ENCODE results near the gene TMIGD1. TPM values are rescaled to one million over a fixed set of nuclear protein-coding genes. Genes with fewer than 3 reads are reported as not detected.
A peak's percentile ranks its signal among the peaks of the same experiment; 100 is the strongest.

TMIGD1 gene
- total and polyA plus RNA-seq, 2 experiments from 2014 or later: not detected

DNA sequence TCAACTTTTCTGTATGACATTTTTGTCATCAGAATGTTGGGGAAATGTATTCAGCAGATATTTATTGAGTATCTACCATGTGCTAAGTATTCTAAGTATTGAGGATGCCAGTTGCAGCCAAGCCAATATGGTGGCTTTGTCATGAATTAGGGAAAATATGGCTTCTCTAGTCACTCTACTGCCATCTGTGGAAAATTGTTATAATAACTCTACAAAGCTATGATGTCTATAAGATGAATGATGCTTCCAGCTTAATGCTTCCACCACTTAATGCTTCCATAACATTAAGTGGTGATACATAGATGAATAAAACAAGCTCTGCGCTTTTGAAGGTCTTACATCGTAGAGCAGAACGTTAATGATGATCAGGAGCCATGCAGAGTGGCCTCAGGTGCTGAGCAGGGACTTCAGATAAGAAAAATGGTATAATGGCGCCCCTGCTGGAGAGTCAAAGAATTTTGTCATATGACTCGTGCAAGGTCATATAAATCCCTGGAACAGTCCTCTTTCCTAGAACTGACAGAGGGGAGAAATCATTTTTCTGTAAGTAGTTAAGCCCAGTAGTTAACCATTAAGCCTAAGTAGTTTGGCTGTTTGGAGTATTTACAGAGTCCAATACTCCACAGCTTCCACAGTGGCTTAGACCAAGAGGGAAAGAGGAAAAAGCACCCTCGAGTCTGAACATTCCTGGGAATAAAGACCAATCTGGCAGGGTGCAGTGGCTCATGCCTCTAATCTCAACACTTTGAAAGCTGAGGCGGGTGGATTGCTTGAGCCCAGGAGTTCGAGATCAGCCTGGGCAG, 2.7 kb upstream of the TMIGD1 start (continued):
- TF ChIP-seq, protein P1, sequence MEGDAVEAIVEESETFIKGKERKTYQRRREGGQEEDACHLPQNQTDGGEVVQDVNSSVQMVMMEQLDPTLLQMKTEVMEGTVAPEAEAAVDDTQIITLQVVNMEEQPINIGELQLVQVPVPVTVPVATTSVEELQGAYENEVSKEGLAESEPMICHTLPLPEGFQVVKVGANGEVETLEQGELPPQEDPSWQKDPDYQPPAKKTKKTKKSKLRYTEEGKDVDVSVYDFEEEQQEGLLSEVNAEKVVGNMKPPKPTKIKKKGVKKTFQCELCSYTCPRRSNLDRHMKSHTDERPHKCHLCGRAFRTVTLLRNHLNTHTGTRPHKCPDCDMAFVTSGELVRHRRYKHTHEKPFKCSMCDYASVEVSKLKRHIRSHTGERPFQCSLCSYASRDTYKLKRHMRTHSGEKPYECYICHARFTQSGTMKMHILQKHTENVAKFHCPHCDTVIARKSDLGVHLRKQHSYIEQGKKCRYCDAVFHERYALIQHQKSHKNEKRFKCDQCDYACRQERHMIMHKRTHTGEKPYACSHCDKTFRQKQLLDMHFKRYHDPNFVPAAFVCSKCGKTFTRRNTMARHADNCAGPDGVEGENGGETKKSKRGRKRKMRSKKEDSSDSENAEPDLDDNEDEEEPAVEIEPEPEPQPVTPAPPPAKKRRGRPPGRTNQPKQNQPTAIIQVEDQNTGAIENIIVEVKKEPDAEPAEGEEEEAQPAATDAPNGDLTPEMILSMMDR (conservative IDR thresholded peaks at IDR 0.05; ENCODE audit: low read depth in 2 of 2): peak; percentile 72 to 88
- TF ChIP-seq ZNF114 (CRISPR knock-in tag; IDR thresholded peaks at IDR 0.05) (0 out of 2 replicates have a peak, but pooled peaks have one; percentile 36), NANOG (IDR thresholded peaks at IDR 0.05; ENCODE audit: borderline replicate concordance) (no peak)

DNA sequence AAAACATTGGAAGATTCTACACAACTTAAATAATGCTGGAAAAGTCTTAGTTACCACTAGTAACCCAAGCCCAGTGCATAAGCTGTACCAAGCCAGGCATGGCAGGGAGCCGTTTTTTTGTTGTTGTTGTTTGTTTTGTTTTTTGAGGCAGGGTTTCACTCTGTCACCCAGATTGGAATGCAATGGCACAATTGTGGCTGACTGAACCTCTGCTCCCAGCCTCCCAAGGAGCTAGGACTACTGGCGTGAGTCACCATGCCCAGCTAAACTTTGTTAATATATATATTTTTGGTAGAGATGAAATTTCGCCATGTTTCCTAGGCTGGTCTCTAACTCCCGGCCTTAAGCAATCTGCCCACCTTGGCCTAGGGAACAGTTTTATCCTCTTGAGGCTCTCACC, 564 bp upstream of the TMIGD1 start:
- no peaks in the 10 kb centered on the region for H3K4me1 ChIP-seq (ENCODE audit: insufficient read depth)
- no peaks in the 10 kb centered on the region for H3F3A ChIP-seq (replicated peaks; ENCODE audit: low read depth)
- no peak for ATAC-seq
- H3K4me1 Mint-ChIP-seq: no peaks in the 10 kb centered on the region
- no peaks in the 10 kb centered on the region for H3K79me2 ChIP-seq (replicated peaks; ENCODE audit: insufficient read depth)
- peak overlapping the region; percentile 48; the same call in 1 of the 2 replicates for H2AFZ ChIP-seq
- H4K20me1 ChIP-seq (replicated peaks; ENCODE audit: insufficient read depth): 0 out of 2 replicates have a peak, but pooled peaks cover 3% of the 10 kb centered on the region
- no peaks in the 10 kb centered on the region for H3K9me3 Mint-ChIP-seq
- H3K27ac Mint-ChIP-seq: no peak overlapping the region
- H3K27ac ChIP-seq (ENCODE audit: low read depth): no peak overlapping the region
- TF ChIP-seq CREB1 (CRISPR knock-in tag; IDR thresholded peaks at IDR 0.05; ENCODE audit: low read depth) (no peak), POLR2AphosphoS5 (IDR thresholded peaks at IDR 0.05; ENCODE audit: low read depth) (no peak)
- TF ChIP-seq, protein P2, sequence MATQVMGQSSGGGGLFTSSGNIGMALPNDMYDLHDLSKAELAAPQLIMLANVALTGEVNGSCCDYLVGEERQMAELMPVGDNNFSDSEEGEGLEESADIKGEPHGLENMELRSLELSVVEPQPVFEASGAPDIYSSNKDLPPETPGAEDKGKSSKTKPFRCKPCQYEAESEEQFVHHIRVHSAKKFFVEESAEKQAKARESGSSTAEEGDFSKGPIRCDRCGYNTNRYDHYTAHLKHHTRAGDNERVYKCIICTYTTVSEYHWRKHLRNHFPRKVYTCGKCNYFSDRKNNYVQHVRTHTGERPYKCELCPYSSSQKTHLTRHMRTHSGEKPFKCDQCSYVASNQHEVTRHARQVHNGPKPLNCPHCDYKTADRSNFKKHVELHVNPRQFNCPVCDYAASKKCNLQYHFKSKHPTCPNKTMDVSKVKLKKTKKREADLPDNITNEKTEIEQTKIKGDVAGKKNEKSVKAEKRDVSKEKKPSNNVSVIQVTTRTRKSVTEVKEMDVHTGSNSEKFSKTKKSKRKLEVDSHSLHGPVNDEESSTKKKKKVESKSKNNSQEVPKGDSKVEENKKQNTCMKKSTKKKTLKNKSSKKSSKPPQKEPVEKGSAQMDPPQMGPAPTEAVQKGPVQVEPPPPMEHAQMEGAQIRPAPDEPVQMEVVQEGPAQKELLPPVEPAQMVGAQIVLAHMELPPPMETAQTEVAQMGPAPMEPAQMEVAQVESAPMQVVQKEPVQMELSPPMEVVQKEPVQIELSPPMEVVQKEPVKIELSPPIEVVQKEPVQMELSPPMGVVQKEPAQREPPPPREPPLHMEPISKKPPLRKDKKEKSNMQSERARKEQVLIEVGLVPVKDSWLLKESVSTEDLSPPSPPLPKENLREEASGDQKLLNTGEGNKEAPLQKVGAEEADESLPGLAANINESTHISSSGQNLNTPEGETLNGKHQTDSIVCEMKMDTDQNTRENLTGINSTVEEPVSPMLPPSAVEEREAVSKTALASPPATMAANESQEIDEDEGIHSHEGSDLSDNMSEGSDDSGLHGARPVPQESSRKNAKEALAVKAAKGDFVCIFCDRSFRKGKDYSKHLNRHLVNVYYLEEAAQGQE (IDR thresholded peaks at IDR 0.05; ENCODE audit: unreplicated experiment): no peak
- TF ChIP-seq, protein P1 (conservative IDR thresholded peaks at IDR 0.05; ENCODE audit: low read depth in 2 of 2): no peak
- TF ChIP-seq, protein P3, sequence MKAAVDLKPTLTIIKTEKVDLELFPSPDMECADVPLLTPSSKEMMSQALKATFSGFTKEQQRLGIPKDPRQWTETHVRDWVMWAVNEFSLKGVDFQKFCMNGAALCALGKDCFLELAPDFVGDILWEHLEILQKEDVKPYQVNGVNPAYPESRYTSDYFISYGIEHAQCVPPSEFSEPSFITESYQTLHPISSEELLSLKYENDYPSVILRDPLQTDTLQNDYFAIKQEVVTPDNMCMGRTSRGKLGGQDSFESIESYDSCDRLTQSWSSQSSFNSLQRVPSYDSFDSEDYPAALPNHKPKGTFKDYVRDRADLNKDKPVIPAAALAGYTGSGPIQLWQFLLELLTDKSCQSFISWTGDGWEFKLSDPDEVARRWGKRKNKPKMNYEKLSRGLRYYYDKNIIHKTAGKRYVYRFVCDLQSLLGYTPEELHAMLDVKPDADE (IDR thresholded peaks at IDR 0.05): no peak
- H3K36me3 Mint-ChIP-seq (ENCODE audit: low read depth): no peaks in the 10 kb centered on the region
- no peak for DNase-seq (ENCODE audit: low spot score)
- peaks cover 2% of the 10 kb centered on the region for H3K27me3 Mint-ChIP-seq (ENCODE audit: insufficient read depth, low read depth, poor library complexity)
- H3K4me3 Mint-ChIP-seq: no peak overlapping the region
- H3K4me3 ChIP-seq: no peak overlapping the region
- no peaks in the 10 kb centered on the region; the same call in 1 of the 2 replicates for H3K9me2 ChIP-seq (ENCODE audit: insufficient read depth)
- H3K27me3 ChIP-seq (ENCODE audit: insufficient read depth): no peaks in the 10 kb centered on the region
- no peak overlapping the region for H3K4me2 ChIP-seq
- no peaks in the 10 kb centered on the region for H3K36me3 ChIP-seq (ENCODE audit: insufficient read depth)

Measured in GM23338 (cell line).